ENCODE results near the gene RIMKLB.

- TF ChIP-seq POLR2AphosphoS5 (IDR thresholded peaks at IDR 0.05), result no peak
- no peak for TF ChIP-seq CTCF (IDR thresholded peaks at IDR 0.05 in 8 of 11, conservative IDR thresholded peaks at IDR 0.05 in 3 of 11)
Observed at GRCh38 chr12:8662593-8662992, 35.2 kb upstream of the RIMKLB start, which contains the start of gene MFAP5.
